HEK293T (cell line): Measurements from ENCODE around the gene STOML1.

Experiments used
- BHLHE40 ChIP-seq: fragments of 450-650 bp; IDR thresholded peaks from 2 replicates; pipeline ENCODE4 v1.6.1; 2016; ENCODE audit warnings: mild to moderate bottlenecking, moderate library complexity, borderline replicate concordance
- CTBP1 ChIP-seq: fragments of 450-650 bp; IDR thresholded peaks from 2 replicates; pipeline ENCODE4 v1.6.1; 2016; ENCODE audit warnings: borderline replicate concordance
- FOXA1 ChIP-seq: fragments of 450-650 bp; IDR thresholded peaks from 2 replicates; pipeline ENCODE4 v1.6.1; 2016; ENCODE audit warnings: mild to moderate bottlenecking
- FOXK2 ChIP-seq: fragments of 450-650 bp; IDR thresholded peaks from 2 replicates; pipeline ENCODE4 v1.6.1; 2016; ENCODE audit warnings: mild to moderate bottlenecking
- FOXM1 ChIP-seq: fragments of 450-650 bp; IDR thresholded peaks from 2 replicates; pipeline ENCODE4 v1.6.1; 2017; ENCODE audit warnings: mild to moderate bottlenecking, borderline replicate concordance
- HDGF ChIP-seq: fragments of 450-650 bp; IDR thresholded peaks from 2 replicates; pipeline ENCODE4 v1.6.1; 2017; ENCODE audit warnings: antibody characterized with exemption, borderline replicate concordance
- L3MBTL2 ChIP-seq: fragments of 450-650 bp; conservative IDR thresholded peaks from 2 replicates; pipeline ENCODE4 v1.6.1; 2016; ENCODE audit warnings: mild to moderate bottlenecking
- LEF1 ChIP-seq: fragments of 450-650 bp; IDR thresholded peaks from 2 replicates; pipeline ENCODE4 v1.6.1; 2017; ENCODE audit warnings: mild to moderate bottlenecking, borderline replicate concordance
- NFRKB ChIP-seq: fragments of 450-650 bp; IDR thresholded peaks from 2 replicates; pipeline ENCODE4 v1.6.1; 2016; ENCODE audit warnings: mild to moderate bottlenecking, moderate library complexity
- PKNOX1 ChIP-seq: fragments of 450-650 bp; IDR thresholded peaks from 2 replicates; pipeline ENCODE4 v1.6.1; 2016
- SP1 ChIP-seq: fragments of 450-650 bp; IDR thresholded peaks from 2 replicates; pipeline ENCODE4 v1.6.1; 2017
- SUZ12 ChIP-seq: fragments of 450-650 bp; IDR thresholded peaks from 2 replicates; pipeline ENCODE4 v1.6.1; 2016; ENCODE audit warnings: mild to moderate bottlenecking
- TARDBP ChIP-seq: fragments of 450-650 bp; IDR thresholded peaks from 2 replicates; pipeline ENCODE4 v1.6.1; 2016
- ZNF384 ChIP-seq: fragments of 450-650 bp; IDR thresholded peaks from 2 replicates; pipeline ENCODE4 v1.6.1; 2016

GRCh38 chr15:73954188-73955145 lies 37.6 kb downstream of the STOML1 start:
- TF ChIP-seq CTBP1 (no peak), BHLHE40 (no peak), PKNOX1 (no peak), ZNF384 (no peak), TARDBP (no peak), FOXK2 (no peak), FOXM1 (no peak), HDGF (no peak), NFRKB (no peak), SUZ12 (no peak), SP1 (no peak), LEF1 (no peak), FOXA1 (no peak), L3MBTL2 (no peak)
